ENCODE measurements around the gene SELENON. TPM values are rescaled to one million over a fixed set of nuclear protein-coding genes. Genes with fewer than 3 reads are reported as not detected.

Gene SELENON
- total RNA-seq, 2 donors from 2014 or later = 89.7 to 90.0 TPM

GRCh38 chr1:25829046-25829445 is 29.1 kb downstream of the SELENON start:
- DNase-seq (ENCODE audit: low spot score) = no peak
- intact Hi-C loops (cut with DNase I) = no loop called here
- WGBS = 100% methylated on average over 1 of the region's 1 CpG
- H3K36me3 ChIP-seq = peaks cover 10 to 55% of the 10 kb centered on the region in 2 donors
- H3K9me3 ChIP-seq = no peaks in the 10 kb centered on the region
- TF ChIP-seq CTCF (IDR thresholded peaks at IDR 0.05) (no peak), POLR2AphosphoS5 (IDR thresholded peaks at IDR 0.05) (no peak), POLR2A (IDR thresholded peaks at IDR 0.05) (no peak)
- H3K4me3 ChIP-seq = no peak overlapping the region
- H3K27ac ChIP-seq = no peak overlapping the region
- H3K4me1 ChIP-seq (replicated peaks) = no peaks in the 10 kb centered on the region
- no peaks in the 10 kb centered on the region for H3K27me3 ChIP-seq (replicated peaks; ENCODE audit: insufficient read depth)

DNA sequence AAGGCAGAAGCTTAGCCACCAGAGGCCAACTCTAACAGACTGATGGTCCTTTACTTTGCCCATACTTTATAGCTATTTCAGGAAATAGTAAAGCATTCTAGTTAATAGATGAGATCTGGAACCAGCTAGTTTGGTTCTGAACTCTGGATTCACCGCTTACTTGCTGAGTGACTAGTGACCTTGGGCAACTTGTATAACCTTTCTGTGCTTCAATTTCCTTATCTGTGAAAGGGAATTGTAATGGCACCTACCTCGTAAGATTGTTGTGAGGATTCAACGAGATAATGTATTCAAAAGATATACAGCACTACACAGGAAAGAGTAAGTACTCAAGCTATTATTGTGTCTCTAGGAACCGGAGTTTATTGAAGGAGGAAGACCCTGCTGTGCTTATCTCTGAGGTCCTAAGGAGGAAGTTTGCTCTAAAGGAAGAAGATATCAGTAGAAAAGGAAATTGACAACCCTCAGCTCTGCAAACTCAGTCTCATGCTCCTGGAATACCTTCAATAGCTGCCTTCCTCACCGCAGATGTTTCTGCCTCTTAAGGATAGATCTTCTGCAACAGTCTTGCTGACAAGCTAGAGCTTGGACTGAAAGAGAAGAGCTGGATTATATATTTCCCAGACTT is 31.7 kb downstream of the SELENON start:
- TF ChIP-seq POLR2AphosphoS5 (IDR thresholded peaks at IDR 0.05) (no peak), CTCF (IDR thresholded peaks at IDR 0.05) (no peak), POLR2A (IDR thresholded peaks at IDR 0.05) (no peak)
- Histone ChIP-seq H3K4me1 (replicated peaks) (peaks cover 4% of the 10 kb centered on the region), H3K36me3 (peaks cover 10 to 51% of the 10 kb centered on the region in 2 donors), H3K27me3 (replicated peaks; ENCODE audit: insufficient read depth) (no peaks in the 10 kb centered on the region), H3K4me3 (no peak overlapping the region), H3K9me3 (no peaks in the 10 kb centered on the region), H3K27ac (no peak overlapping the region)
- 56% methylated on average over 5 of the region's 5 CpGs for WGBS
- no peak for DNase-seq (ENCODE audit: low spot score)
- intact Hi-C loops (cut with DNase I) = no loop called here

GRCh38 chr1:25832336-25833037 is 32.5 kb downstream of the SELENON start:
- Histone ChIP-seq H3K4me1 (replicated peaks) (peaks cover 9% of the 10 kb centered on the region), H3K36me3 (peaks cover 10 to 45% of the 10 kb centered on the region in 2 donors), H3K9me3 (no peaks in the 10 kb centered on the region), H3K27ac (no peak overlapping the region), H3K27me3 (replicated peaks; ENCODE audit: insufficient read depth) (no peaks in the 10 kb centered on the region), H3K4me3 (no peak overlapping the region)
- TF ChIP-seq POLR2AphosphoS5 (IDR thresholded peaks at IDR 0.05) (no peak), CTCF (IDR thresholded peaks at IDR 0.05) (no peak), POLR2A (IDR thresholded peaks at IDR 0.05) (no peak)
- intact Hi-C loops (cut with DNase I) = no loop called here
- 85% methylated on average over 6 of the region's 6 CpGs for WGBS
- no peak for DNase-seq (ENCODE audit: low spot score)

GRCh38 chr1:25833158-25833557 is 33.2 kb downstream of the SELENON start:
- WGBS = 98% methylated on average over 5 of the region's 5 CpGs
- no peak for DNase-seq (ENCODE audit: low spot score)
- Histone ChIP-seq H3K36me3 (peaks cover 10 to 38% of the 10 kb centered on the region in 2 donors), H3K4me1 (replicated peaks) (peaks cover 10% of the 10 kb centered on the region), H3K27ac (no peak overlapping the region), H3K27me3 (replicated peaks; ENCODE audit: insufficient read depth) (no peaks in the 10 kb centered on the region), H3K9me3 (no peaks in the 10 kb centered on the region), H3K4me3 (no peak overlapping the region)
- intact Hi-C loops (cut with DNase I) = no loop called here
- TF ChIP-seq POLR2AphosphoS5 (IDR thresholded peaks at IDR 0.05) (no peak), CTCF (IDR thresholded peaks at IDR 0.05) (no peak), POLR2A (IDR thresholded peaks at IDR 0.05) (no peak)

- Histone ChIP-seq H3K27me3 (replicated peaks; ENCODE audit: insufficient read depth) (no peaks in the 10 kb centered on the region), H3K9me3 (no peaks in the 10 kb centered on the region), H3K36me3 (peaks cover 0 to 22% of the 10 kb centered on the region in 2 donors), H3K4me1 (replicated peaks) (peaks cover 10% of the 10 kb centered on the region), H3K4me3 (no peak overlapping the region), H3K27ac (no peak overlapping the region)
- DNase-seq (ENCODE audit: low spot score) = no peak
- TF ChIP-seq POLR2A (IDR thresholded peaks at IDR 0.05) (no peak), POLR2AphosphoS5 (IDR thresholded peaks at IDR 0.05) (no peak), CTCF (IDR thresholded peaks at IDR 0.05) (no peak)
- intact Hi-C loops (cut with DNase I) = no loop called here
- 63% methylated on average over 3 of the region's 3 CpGs for WGBS
These were observed 34.9 kb downstream of the SELENON start for GRCh38 chr1:25834894-25835293.

Data from prostate gland (tissue), 2 donors.